Fibroblast of skin of scalp (primary cell): ENCODE data around the gene SHKBP1.
"Not testable (repeated sequence)": the region's sequence is repeated elsewhere in the genome, so short reads cannot be mapped to it uniquely, and the experiment has no call there.

Experiments used
- DNase-seq: peaks from one replicate; pipeline ENCODE4 v3.0.0-alpha.2; 2013

Gene SHKBP1

DNA sequence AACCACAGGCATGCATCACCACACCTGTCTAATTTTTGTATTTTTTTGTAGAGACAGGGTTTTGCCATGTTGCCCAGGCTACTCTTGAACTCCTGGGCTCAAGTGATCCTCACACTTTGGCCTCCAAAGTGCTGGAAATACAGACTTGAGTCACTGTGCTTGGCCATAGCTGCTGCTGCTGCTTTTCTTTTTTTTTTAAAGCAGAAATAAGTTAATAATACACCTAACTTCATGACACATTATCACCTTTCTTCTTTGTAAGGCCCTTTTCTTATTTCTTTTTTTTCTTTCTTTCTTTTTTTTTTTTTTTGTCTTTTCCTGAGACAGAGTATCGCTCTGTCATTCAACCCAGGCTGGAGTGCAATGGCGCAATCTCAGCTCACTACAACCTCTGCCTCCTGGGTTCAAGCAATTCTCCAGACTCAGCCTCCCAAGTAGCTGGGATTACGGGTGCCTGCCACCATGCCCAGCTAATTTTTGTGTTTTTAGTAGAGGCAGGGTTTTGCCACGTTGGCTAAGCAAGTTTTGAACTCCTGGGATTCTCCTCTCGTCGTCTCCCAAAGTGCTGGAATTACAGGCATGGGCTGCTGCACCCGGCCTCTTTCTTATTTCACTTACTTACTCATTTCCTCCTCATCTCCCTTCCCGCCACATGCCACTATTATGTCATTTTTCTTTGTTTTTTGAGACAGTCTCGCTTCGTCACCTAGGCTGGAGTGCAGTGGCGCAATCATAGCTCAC lies 8.7 kb downstream of the SHKBP1 start:
- DNase-seq = peak; percentile 86

GRCh38 chr19:40585982-40586422 lies 9.3 kb downstream of the SHKBP1 start:
- no peak for DNase-seq

- DNase-seq = no peak
Measured at GRCh38 chr19:40586611-40587010, 9.9 kb downstream of the SHKBP1 start.

DNA sequence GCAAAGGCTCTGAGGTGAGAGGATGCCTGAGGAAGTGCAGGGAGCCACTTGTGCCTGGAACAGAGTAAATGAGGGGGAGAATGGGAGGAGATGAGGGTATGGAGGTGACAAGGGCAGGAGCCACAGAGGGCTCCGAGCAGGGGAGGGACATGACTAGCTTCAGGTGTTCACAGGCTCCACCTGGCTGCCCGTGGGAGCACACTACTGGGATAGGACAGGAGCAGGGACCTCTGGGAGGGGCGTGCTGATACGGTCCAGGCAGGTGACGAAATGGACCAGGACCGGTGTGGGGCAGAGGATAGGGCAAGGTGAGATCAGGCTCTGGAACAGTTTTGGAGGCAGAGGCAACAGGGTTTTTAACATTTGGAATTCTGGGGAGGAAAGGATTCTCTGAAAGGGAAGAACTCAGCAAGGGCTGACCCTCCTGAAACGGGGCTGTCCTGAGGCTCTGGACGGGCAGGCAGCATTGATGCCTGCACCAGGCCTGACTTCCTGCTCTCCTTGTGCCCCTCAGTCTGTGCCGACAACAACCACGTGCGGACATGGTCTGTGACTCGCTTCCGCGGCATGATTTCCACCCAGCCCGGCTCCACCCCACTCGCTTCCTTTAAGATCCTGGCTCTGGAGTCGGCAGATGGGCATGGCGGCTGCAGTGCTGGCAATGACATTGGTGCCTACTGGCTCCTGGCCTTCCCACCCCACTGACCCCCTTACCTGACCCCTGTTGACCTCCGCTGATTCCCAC lies 11.6 kb downstream of the SHKBP1 start:
- peak; percentile 61 for DNase-seq

DNA sequence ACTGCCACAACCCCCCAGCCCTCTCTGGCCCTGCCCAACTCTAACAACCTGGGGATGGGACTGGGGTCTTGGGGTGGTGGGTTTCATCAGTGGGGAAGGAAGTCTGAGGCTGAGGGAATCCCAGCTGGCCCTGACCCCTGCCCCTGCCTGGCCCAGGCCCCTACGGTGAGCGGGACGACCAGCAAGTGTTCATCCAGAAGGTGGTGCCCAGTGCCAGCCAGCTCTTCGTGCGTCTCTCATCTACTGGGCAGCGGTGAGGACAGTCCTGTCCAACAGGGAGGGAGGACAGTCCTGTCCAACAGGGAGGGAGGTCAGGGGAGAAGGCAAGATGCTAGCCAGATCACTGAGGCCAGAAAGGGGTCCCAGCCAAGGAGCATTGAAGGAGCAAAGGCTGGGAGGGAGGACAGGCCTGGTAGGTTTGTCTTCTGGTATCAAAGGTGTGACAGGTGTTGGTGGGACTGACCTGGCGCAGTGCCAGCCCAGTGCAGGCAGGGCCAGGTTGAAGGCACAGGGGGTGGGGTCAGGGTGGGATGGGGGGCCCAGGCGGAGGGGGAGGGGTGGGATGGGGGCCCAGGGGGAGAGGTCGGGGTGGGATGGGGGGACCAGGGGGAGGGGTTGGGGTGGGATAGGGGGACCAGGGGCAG lies 12.4 kb downstream of the SHKBP1 start:
- no peak for DNase-seq

DNA sequence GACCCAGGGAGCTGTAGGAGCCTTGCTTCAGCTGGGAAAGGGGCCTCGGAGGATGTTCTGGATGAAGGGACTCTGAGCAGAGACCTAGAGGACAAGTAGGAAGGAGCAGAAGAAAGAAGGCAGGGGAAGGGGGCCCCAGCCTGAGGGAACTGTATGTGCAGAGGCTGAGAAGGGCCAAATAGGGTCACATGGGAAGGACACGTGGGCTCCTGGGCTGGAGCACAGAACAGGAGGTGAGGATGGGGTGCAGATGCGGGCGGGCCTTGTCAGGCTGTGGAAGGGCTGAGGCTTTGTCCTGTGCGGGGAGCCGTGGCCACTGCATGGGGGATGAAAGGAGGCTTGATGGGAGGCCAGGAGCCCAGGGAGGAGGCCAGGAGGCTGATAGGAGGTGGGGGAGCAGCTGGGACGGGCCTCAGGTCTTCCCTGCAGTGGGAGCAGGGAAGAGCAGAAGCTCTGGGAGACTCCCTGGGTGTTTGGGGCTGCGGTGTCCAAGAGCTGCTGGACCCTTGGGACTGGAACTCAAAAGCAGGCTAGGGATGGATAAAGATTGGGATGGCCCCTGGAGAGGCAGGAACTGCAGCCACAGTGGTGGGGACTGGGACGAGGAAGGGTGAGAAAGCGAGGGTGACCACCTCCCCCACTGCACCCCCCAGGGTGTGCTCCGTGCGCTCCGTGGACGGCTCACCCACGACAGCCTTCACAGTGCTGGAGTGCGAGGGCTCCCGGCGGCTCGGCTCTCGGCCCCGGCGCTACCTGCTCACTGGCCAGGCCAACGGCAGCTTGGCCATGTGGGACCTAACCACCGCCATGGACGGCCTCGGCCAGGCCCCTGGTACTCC lies 13.1 kb downstream of the SHKBP1 start:
- DNase-seq = no peak

DNA sequence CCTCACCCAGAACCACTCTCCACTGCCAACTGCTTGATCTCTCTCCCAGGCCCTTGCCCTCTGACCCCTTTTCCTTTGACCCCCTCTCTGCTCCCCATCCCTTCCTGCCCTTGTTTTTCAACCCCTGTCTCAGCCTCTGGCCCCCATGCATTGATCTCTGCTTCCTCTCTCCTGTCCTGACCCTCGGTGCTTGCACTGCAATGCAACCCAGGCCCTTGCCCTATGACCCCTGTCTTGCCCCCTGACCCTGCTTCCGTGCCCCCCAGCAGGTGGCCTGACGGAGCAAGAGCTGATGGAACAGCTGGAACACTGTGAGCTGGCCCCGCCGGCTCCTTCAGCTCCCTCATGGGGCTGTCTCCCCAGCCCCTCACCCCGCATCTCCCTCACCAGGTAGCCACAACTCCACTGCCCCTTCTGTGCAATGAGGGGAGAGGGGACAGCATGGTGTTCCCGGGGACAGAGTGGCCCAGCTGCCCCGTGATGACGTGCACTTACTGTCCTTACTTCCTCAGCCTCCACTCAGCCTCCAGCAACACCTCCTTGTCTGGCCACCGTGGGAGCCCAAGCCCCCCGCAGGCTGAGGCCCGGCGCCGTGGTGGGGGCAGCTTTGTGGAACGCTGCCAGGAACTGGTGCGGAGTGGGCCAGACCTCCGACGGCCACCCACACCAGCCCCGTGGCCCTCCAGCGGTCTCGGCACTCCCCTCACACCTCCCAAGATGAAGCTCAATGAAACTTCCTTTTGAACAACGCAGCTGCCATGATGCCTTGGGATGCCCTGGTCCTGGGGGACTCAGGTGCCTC lies 14.0 kb downstream of the SHKBP1 start:
- no peak for DNase-seq

DNA sequence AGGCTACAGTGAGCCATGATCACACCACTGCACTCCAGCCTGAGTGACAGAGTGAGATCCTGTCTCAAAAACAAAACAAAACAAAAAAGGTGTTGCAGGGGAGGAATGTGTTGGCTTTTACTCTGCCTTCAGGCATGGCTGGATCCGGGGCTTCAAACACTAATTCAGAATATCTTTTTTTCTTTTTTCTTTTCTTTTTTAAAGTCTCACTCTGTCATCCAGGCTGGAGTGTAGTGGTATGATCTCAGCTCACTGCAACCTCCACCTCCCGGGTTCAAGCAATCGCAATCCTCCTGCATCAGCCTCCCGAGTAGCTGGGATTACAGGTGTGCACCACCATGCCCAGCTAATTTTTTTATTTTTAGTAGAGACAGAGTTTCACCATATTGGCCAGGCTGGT lies 15.1 kb downstream of the SHKBP1 start:
- DNase-seq = not testable (repeated sequence)

DNA sequence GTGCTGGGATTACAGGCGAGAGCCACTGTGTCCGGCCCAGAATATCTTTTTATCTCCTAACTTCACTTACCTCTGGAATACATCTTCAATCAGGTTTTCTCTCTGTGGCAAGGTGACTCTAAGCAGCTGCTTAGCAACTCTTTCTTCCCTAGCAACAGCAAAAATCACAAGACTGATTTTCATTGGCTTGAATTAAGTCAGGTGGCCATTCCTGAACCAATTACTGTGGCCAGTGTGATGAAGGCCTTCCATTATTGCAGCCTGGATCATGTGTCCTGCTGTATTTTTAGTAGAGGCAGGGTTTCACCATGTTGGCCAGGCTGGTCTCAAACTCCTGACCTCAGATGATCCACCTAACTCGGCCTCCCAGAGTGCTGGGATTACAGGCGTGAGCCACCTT lies 15.5 kb downstream of the SHKBP1 start:
- peak; percentile 47 for DNase-seq

DNA sequence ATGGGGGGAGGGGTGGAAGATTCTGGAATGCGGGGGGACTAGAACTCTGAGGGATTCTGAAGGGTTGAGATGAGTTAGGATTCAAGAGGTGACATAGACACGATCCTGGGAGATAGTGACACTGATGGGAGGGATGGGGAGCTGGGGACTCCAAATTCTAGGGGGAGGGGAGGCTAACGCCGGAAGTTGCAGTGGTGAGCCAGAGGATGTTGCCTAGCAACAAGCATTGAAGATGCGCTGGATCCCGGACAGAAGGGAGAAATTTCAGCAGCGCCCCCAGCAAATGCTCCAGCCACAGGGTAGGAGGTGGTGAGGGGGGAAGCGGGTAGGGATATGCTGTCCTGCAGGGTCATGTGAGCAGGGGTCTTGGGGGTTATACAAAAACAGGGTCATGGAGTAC lies 17.6 kb downstream of the SHKBP1 start:
- DNase-seq = peak; percentile 30

DNA sequence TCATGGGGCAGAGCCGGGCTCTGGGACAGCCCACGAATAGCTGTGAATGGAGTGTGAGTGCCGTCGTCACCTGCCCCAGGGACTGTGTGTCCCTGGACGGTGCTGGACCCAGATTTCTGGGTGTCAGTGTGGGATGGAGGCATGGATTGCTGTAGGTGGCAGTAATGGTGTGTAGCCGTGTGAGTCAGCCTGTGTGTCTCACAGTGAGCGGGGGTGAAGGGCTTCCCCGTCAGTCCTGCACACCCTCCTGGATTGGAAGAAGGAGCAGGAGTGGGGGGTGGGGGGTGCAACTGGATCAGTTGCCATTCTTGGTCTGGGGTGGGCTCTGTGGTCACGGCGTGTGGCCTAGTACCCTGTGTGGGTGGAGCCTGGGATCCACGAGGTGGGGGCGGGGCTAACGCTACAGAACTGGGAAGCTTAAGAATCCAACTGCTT lies 18.0 kb downstream of the SHKBP1 start:
- peak; percentile 47 for DNase-seq

DNA sequence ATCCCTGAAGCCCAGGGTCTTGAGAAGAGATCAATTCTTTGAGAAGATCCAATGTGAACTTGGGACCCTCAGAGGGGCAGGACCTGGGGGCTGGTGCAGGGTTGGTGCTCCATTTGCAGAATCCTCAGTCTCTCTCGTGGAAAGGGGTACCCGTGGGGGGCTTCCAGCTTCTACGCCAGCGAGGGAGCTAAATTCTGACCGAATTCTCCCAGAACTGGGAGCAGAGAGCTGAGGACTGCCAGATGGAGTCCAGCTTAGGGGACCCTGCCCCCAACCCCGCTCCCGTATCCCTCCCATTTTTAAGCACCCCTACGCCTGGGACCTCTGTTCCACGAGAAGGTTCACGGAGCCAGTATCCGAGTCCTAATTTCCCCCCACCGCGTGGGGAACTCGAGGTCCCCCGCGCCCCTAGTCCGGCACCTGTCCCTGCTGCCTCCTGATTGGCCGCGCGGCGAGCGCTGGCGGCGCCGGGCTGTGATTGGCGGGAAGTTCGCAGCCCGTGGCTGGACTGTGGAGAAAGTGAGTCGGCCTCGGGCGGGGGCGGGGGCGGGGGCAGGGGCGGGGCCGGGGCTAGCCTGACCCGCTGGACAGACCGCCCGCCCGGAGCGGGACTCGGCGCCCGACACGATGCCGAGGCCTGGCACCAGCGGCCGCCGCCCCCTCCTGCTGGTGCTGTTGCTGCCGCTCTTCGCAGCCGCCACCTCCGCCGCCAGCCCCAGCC lies 20.1 kb downstream of the SHKBP1 start:
- peak; percentile 38 for DNase-seq

GRCh38 chr19:40597329-40597838 lies 20.7 kb downstream of the SHKBP1 start:
- DNase-seq = no peak

GRCh38 chr19:40598121-40598917 lies 21.6 kb downstream of the SHKBP1 start:
- peak; percentile 89 for DNase-seq

DNA sequence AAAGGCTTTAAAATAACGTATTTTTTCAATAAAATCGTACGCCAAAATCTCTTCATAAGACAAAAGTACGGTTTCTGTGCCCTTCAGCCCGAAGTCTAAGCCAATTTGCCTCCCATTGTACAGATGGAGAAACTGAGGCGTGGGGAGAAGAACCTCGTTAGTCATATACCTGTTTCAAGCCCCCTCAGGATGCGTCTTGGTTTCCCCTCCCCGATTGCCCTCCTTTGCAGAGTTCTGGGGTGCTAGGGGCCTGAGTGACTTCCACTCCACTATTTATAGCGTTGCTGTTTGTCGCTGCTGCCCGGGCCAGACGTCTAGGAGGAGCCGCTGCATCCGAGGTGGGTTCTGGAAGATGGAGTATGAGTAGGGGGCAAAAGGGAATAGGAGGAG lies 22.2 kb downstream of the SHKBP1 start:
- DNase-seq = no peak

DNA sequence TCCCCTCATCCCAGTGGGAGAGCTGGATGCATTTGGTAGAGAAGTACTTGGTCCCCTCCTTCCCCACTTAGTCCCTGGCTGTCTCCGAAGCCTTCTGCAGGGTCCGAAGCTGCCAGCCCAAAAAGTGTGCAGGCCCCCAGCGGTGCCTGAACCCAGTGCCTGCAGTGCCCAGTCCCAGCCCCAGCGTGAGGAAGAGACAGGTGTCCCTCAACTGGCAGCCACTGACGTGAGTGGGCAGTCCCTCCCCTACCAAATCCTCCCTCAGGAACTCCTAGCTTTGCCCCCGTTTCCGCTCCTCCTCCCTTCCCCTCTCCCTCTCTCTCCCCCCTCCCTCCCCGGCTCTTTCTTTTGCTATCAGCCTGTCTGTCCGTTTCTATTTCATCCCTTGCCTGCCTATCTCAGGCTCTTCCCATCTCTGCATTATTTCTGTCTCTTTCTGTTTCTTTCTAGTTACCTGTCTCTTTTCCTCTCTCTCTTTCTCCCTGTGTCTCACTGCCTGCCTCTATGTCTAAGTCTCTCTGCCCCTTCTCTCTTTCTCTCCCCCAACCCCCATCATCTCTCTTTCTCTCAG lies 22.7 kb downstream of the SHKBP1 start:
- no peak for DNase-seq

DNA sequence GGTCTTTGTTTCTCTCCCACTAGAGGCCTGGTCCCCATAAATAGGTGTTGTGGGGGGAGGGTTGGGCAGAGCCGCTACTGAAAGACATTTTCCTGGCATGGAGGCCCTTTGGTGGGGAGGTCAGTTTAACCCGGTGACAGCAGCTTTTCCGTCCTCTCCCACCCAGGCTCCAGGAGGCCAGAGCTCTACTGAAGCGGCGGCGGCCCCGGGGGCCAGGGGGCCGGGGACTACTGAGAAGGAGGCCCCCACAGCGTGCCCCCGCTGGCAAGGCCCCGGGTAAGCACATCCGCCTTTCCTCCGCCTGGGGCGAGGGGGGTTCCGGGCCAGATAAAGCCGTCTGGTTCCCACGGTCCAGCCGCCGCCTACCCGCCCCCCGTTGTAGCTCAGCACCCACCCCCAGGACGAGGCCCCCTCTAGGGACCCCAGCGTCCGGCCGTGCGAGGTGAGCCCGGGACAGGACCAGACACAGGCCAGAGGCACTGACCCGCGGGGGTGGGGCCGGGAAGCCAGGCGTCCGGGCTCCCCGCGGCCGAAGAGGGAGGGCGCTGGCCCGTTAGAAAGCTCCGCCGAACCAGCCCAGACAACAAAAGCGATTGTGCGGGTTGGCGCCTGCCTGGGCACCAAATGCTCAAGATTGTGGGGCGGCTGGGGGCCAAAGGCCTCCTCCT lies 23.4 kb downstream of the SHKBP1 start:
- DNase-seq = no peak

GRCh38 chr19:40600570-40601133 lies 24.0 kb downstream of the SHKBP1 start:
- no peak for DNase-seq
